HepG2 (cell line): ENCODE measurements around the gene THOP1. TPM values are rescaled to one million over a fixed set of nuclear protein-coding genes. Genes with fewer than 3 reads are reported as not detected.

Experiments used
- ARID3A ChIP-seq: IDR thresholded peaks from 2 replicates; pipeline ENCODE4 v1.6.1; 2012; ENCODE audit warnings: low read depth, low read length, improper control_type of control experiment
- CBX2 ChIP-seq, 2 experiments: fragments of 200-600 bp in 1 of 2; sonication (generic); formaldehyde crosslinking in 1 of 2; IDR thresholded peaks; 2 replicates each; pipeline versions ENCODE4 v1.7.0 to v1.8.1; 2018 to 2022; ENCODE audit warnings: low read depth in 2 of 2, low read length in 1 of 2, mild to moderate bottlenecking in 1 of 2, missing genetic modification reagents in 1 of 2
- HOXA3 ChIP-seq: sonication (generic); formaldehyde crosslinking; IDR thresholded peaks from 2 replicates; pipeline ENCODE4 v1.5.0; 2020; ENCODE audit warnings: missing genetic modification reagents
- MXD3 ChIP-seq: IDR thresholded peaks from 2 replicates; pipeline ENCODE4 v1.6.1; 2016; ENCODE audit warnings: mild to moderate bottlenecking, missing biosample characterization, missing genetic modification reagents
- PRDM10 ChIP-seq: sonication (generic); formaldehyde crosslinking; IDR thresholded peaks from 2 replicates; pipeline ENCODE4 v1.4.0; 2020; ENCODE audit warnings: low read depth, missing genetic modification reagents
- REST ChIP-seq, 2 experiments: IDR thresholded peaks; 2 replicates each; pipeline ENCODE4 v1.6.1; 2011 to 2012; ENCODE audit warnings: low read length in 2 of 2, borderline replicate concordance in 1 of 2, low read depth in 1 of 2, mild to moderate bottlenecking in 1 of 2, moderate library complexity in 1 of 2
- SKIL ChIP-seq: sonication (generic); formaldehyde crosslinking; IDR thresholded peaks from 2 replicates; pipeline ENCODE4 v1.8.0; 2022; ENCODE audit warnings: missing genetic modification reagents, mild to moderate bottlenecking, moderate library complexity, borderline replicate concordance
- ZBTB39 ChIP-seq: sonication (generic); formaldehyde crosslinking; IDR thresholded peaks from 2 replicates; pipeline ENCODE4 v1.5.0; 2020; ENCODE audit warnings: missing genetic modification reagents
- ZBTB49 ChIP-seq: sonication (generic); formaldehyde crosslinking; IDR thresholded peaks from 2 replicates; pipeline ENCODE4 v1.4.0; 2020; ENCODE audit warnings: missing genetic modification reagents, borderline replicate concordance
- ZNF550 ChIP-seq: sonication (generic); formaldehyde crosslinking; IDR thresholded peaks from 2 replicates; pipeline ENCODE4 v1.4.0; 2020; ENCODE audit warnings: mild to moderate bottlenecking, missing genetic modification reagents, borderline replicate concordance
- ZNF883 ChIP-seq: sonication (generic); formaldehyde crosslinking; IDR thresholded peaks from 2 replicates; pipeline ENCODE4 v1.5.1; 2020; ENCODE audit warnings: mild to moderate bottlenecking, missing genetic modification reagents; ENCODE audit errors: not compliant biosample characterization
- polyA plus RNA-seq, 8 experiments: library from polyadenylated mRNA; depleted of rRNA in 3 of 8; stranded (reverse) in 7 of 8; unstranded in 1 of 8; fragments of >200 nt; fragmentation: Illumina TruSeq in 4 of 8; extraction: Trizol in 4 of 8; gene quantifications; 2 replicates each; pipeline versions ENCODE4 v1.2.1 to v1.2.3, GENCODE V29; 2011 to 2016; ENCODE audit warnings: low read depth in 4 of 8, missing spikeins in 1 of 8, mixed read lengths in 1 of 8; ENCODE audit not compliant: insufficient read depth in 1 of 8
- total RNA-seq, 5 experiments: library from RNA; depleted of rRNA; stranded (reverse); fragments of >200 nt; fragmentation: Illumina TruSeq; extraction: Trizol; gene quantifications; 2 replicates each; pipeline ENCODE4 v1.2.3, GENCODE V29; 2016; ENCODE audit warnings: low read depth in 1 of 5

Gene THOP1
- total and polyA plus RNA-seq, 2 of the 13 experiments (the other 11 are each of a cell fraction or from before 2014, with no cell fraction given): 74.4 to 116 TPM

GRCh38 chr19:2740314-2740656, 45.0 kb upstream of the THOP1 start (continued):
- TF ChIP-seq ZNF550 (no peak), ZBTB39 (no peak), SKIL (CRISPR knock-in tag) (no peak), ZNF883 (CRISPR knock-in tag) (no peak), CBX2 (IDR thresholded peaks at IDR 0.05; ENCODE audit: low read depth, low read length) (no peak), CBX2 (CRISPR knock-in tag; IDR thresholded peaks at IDR 0.05; ENCODE audit: low read depth) (no peak), REST (IDR thresholded peaks at IDR 0.05; ENCODE audit: borderline replicate concordance in 1 of 2, low read depth in 1 of 2, low read length in 2 of 2) (no peak), PRDM10 (CRISPR knock-in tag) (no peak), MXD3 (CRISPR knock-in tag) (no peak), ARID3A (no peak), HOXA3 (CRISPR knock-in tag) (no peak), ZBTB49 (CRISPR knock-in tag) (no peak)
